Suprapubic skin (tissue), 4 donors: Measurements from ENCODE around the gene EBF4. TPM values are rescaled to one million over a fixed set of nuclear protein-coding genes. Genes with fewer than 3 reads are reported as not detected.

ENCODE experiments used
- DNase-seq, 2 donors: peaks; one replicate each; pipeline ENCODE4 v3.0.0-alpha.2; 2019; ENCODE audit warnings: low spot score in 2 of 2
- H3K27ac ChIP-seq: fragments of 200-600 bp; sonication (generic); one replicate; pipeline ENCODE4 v1.5.1; 2019
- H3K27me3 ChIP-seq: fragments of 200-600 bp; sonication (generic); one replicate; pipeline ENCODE4 v1.5.1; 2019
- H3K36me3 ChIP-seq: fragments of 200-600 bp; sonication (generic); one replicate; pipeline ENCODE4 v1.5.1; 2019
- H3K4me1 ChIP-seq: fragments of 200-600 bp; sonication (generic); one replicate; pipeline ENCODE4 v1.5.1; 2019
- H3K4me3 ChIP-seq: fragments of 200-600 bp; sonication (generic); one replicate; pipeline ENCODE4 v1.5.1; 2019; ENCODE audit warnings: mild to moderate bottlenecking
- H3K9me3 ChIP-seq: fragments of 200-600 bp; sonication (generic); one replicate; pipeline ENCODE4 v1.5.1; 2019
- CTCF ChIP-seq, 2 donors: fragments of 200-600 bp in 1 of 2; fragments of 450-650 bp in 1 of 2; sonication (generic) in 1 of 2; IDR thresholded peaks; one replicate each; pipeline ENCODE4 v1.5.1; 2016 to 2019; ENCODE audit warnings: antibody characterized with exemption in 2 of 2, mild to moderate bottlenecking in 1 of 2, moderate library complexity in 1 of 2
- EP300 ChIP-seq: sonication (generic); formaldehyde crosslinking; IDR thresholded peaks from one replicate; pipeline ENCODE4 v1.6.1; 2017; ENCODE audit warnings: antibody characterized with exemption
- POLR2A ChIP-seq, 2 donors: fragments of 450-650 bp; IDR thresholded peaks; one replicate each; pipeline ENCODE4 v1.6.1; 2017; ENCODE audit warnings: antibody characterized with exemption in 2 of 2, mild to moderate bottlenecking in 2 of 2, moderate library complexity in 2 of 2
- POLR2AphosphoS5 ChIP-seq, 3 donors: sonication (generic); formaldehyde crosslinking; IDR thresholded peaks; one replicate each; pipeline ENCODE4 v1.6.1; 2017; ENCODE audit warnings: antibody characterized with exemption in 3 of 3
- WGBS: methylation state at CpG from one replicate; pipeline ENCODE4 v1.1.5; 2018; 5-methylcytosine and 5-hydroxymethylcytosine counted together
- total RNA-seq, 4 donors: library from RNA; depleted of rRNA; stranded (reverse); fragments of >200 nt; gene quantifications; one replicate each; pipeline ENCODE4 v1.1.0, GENCODE V29; 2016

EBF4 gene
- total RNA-seq, 4 donors from 2014 or later = 5.9 to 12.6 (median 6.3) TPM

DNA sequence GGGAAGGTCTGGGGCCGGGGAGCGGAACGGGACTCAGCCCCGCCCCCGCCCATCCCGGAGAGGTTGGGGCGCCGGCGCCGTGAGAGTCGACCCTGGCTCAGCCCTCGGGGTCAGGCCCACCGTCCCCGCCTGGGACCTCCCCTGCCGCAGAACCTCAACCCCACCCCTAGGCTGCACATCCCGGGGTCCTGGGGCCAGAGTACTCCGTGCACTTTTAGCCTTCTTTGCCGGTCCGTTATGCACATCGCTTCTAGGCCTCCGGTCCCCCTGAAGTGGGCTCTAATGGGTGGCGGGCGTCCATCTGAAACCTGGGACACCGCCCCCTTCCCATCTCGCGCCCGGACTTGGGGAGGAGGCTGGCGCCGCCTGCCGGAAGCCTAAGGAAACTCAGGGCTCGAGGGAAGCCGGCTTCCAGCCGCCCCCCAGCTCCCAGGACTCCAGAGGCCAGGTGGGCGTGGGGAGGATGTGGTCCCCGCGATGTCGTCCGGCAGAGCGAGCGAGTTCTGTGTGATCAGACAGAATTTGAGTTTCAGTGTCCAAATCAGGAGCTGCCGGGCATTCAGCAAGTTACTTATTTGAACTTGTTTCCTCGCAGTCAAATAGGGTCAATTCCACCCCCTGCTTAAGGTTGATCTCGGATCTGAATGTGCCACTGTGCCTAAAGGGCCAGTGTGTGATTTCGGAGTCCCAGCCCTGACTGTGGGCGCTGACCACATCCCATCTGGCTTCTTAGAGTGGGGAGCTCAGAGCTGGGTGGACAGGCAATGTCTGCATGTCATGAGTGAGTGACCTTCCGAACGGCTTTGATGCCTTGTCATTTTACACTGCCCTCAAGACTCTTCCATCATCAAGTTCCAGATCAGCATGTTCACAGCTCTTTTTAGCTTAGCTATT is 60.2 kb downstream of the EBF4 start:
- Histone ChIP-seq H3K4me3 (peak overlapping the region; percentile 56), H3K36me3 (no peaks in the 10 kb centered on the region), H3K4me1 (peaks cover 31% of the 10 kb centered on the region), H3K27me3 (peaks cover 65% of the 10 kb centered on the region), H3K27ac (no peak overlapping the region), H3K9me3 (no peaks in the 10 kb centered on the region)
- 16% methylated on average over 18 of the region's 47 CpGs for WGBS
- DNase-seq = peak in 1 of 2 donors; percentile 77
- TF ChIP-seq POLR2AphosphoS5 (IDR thresholded peaks at IDR 0.05) = no peak
- peak in 1 of 2 donors; percentile 73 for TF ChIP-seq CTCF (IDR thresholded peaks at IDR 0.05)
- TF ChIP-seq EP300 = no peak
- TF ChIP-seq POLR2A (IDR thresholded peaks at IDR 0.05) = no peak

DNA sequence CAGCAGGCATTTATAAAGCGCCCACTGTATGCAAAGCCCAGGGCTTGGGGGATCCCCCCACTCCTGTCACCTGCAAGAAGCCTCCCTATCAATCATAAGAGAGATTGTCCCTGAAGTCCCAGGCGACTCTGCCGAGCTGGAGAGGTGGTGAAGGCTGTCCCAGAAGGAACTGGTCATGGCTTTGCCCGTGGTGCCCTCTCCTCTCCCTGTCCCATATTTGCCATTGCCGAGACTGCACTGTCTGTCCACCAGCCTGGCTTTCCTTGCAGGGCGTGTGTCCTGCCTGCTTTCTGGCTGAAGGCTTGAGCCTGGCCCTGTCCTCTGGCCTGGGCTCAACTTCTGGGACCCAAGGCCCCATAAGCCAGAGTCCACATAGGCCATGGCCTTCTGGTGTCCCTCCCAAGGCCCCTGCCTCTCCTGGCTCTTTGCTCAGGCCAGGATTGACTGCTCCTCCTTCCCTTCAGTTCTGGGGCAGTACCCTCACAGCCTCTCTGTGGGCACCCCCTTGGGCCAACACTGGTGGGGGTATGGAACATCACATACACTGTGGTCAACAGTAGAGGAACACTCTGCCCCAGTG is 61.0 kb downstream of the EBF4 start:
- H3K36me3 ChIP-seq = no peaks in the 10 kb centered on the region
- H3K27me3 ChIP-seq = peaks cover 69% of the 10 kb centered on the region
- no peak overlapping the region for H3K4me3 ChIP-seq
- peak in 1 of 2 donors; percentile 40 for DNase-seq
- H3K27ac ChIP-seq = no peak overlapping the region
- TF ChIP-seq EP300 (no peak), POLR2AphosphoS5 (IDR thresholded peaks at IDR 0.05) (no peak), CTCF (IDR thresholded peaks at IDR 0.05) (no peak)
- 87% methylated on average over 4 of the region's 6 CpGs for WGBS
- no peaks in the 10 kb centered on the region for H3K9me3 ChIP-seq
- H3K4me1 ChIP-seq = peaks cover 31% of the 10 kb centered on the region

DNA sequence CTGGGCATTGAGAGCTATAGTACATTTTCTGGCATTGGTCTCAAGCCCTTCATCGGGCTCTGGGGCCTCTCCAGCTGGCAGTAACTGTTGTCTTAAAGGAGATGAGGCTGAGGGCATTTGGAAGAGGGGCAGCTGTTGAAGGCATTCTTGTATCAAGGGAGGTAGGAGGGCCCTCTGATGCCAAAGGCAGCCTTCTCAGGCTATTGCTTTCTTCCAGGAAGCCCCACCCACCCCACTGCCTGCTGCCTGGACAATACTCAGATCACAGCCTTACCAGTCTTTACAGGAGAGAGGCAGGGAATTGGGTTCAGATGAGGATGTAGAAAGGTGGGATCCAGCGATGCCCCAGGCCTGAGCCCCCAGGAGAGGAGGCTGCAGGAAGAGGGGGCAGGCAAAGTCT is 61.8 kb downstream of the EBF4 start:
- peaks cover 31% of the 10 kb centered on the region for H3K4me1 ChIP-seq
- peak in 1 of 2 donors; percentile 26 for DNase-seq
- TF ChIP-seq EP300 (no peak), POLR2AphosphoS5 (IDR thresholded peaks at IDR 0.05) (no peak), CTCF (IDR thresholded peaks at IDR 0.05) (no peak), POLR2A (IDR thresholded peaks at IDR 0.05) (no peak)
- peaks cover 73% of the 10 kb centered on the region for H3K27me3 ChIP-seq
- WGBS = 83% methylated on average over 2 of the region's 2 CpGs
- no peak overlapping the region for H3K4me3 ChIP-seq
- no peaks in the 10 kb centered on the region for H3K9me3 ChIP-seq
- no peaks in the 10 kb centered on the region for H3K36me3 ChIP-seq
- no peak overlapping the region for H3K27ac ChIP-seq

DNA sequence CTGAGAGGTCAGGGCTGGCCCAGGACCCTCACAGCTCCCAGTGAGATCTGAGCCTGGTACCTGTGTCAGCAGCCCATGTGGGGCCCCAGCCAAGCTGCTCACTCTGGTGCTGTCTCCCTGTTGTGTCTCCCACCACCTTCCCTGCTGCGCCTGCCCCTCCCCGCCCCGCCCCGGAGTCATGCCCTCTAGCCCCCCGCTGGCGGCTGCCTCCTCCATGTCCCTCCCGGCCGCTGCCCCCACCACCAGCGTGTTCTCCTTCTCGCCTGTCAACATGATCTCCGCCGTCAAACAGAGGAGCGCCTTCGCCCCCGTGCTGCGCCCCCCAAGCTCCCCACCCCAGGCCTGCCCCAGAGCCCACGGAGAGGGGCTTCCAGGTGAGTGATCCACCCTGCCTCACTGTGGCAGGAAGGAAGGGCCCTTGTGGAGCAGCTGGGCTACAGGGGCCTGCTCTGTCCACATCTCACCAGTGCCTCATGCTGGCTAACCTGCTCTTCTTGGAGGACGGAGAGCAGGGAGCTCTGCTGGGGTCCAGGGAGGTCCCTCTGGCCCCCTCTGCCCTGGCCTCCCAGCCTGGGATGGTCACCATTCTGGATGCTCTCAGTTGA is 63.0 kb downstream of the EBF4 start:
- peaks cover 71% of the 10 kb centered on the region for H3K27me3 ChIP-seq
- no peak for TF ChIP-seq POLR2AphosphoS5 (IDR thresholded peaks at IDR 0.05)
- TF ChIP-seq CTCF (IDR thresholded peaks at IDR 0.05) = no peak
- no peak for TF ChIP-seq EP300
- no peak for TF ChIP-seq POLR2A (IDR thresholded peaks at IDR 0.05)
- peaks cover 27% of the 10 kb centered on the region for H3K4me1 ChIP-seq
- no peaks in the 10 kb centered on the region for H3K36me3 ChIP-seq
- no CpG with 5 or more reads among the region's 18 CpGs for WGBS
- no peaks in the 10 kb centered on the region for H3K9me3 ChIP-seq
- no peak overlapping the region for H3K27ac ChIP-seq
- DNase-seq = peak in 1 of 2 donors; percentile 65
- H3K4me3 ChIP-seq = no peak overlapping the region
